Nephron (organoid): ENCODE measurements around the gene ZSWIM6.
A peak's percentile ranks its signal among the peaks of the same experiment; 100 is the strongest.

ENCODE experiments used
- H3K27ac Mint-ChIP-seq, 3 experiments: 2 replicates each; pipeline ENCODE4 v1.8.0; 2020; ENCODE audit warnings: mixed read lengths in 3 of 3, mild to moderate bottlenecking in 2 of 3, moderate library complexity in 1 of 3
- H3K27me3 Mint-ChIP-seq: 2 replicates; pipeline ENCODE4 v1.8.0; 2021; ENCODE audit warnings: low read depth, mild to moderate bottlenecking, moderate library complexity, mixed read lengths
- H3K36me3 Mint-ChIP-seq: 2 replicates; pipeline ENCODE4 v1.8.0; 2020; ENCODE audit warnings: low read depth, mixed read lengths
- H3K4me1 Mint-ChIP-seq: 2 replicates; pipeline ENCODE4 v1.8.0; 2020; ENCODE audit warnings: mixed read lengths
- H3K4me3 Mint-ChIP-seq, 3 experiments: 2 replicates each; pipeline ENCODE4 v1.8.0; 2020; ENCODE audit warnings: mild to moderate bottlenecking in 3 of 3, mixed read lengths in 3 of 3, moderate library complexity in 2 of 3
- H3K9me3 Mint-ChIP-seq: 2 replicates; pipeline ENCODE4 v1.8.0; 2020; ENCODE audit warnings: mixed read lengths
- CTCF ChIP-seq, 3 experiments: fragments of 200-600 bp; sonication (generic); IDR thresholded peaks; one replicate each; pipeline ENCODE4 v1.5.0; 2021; ENCODE audit warnings: antibody characterized with exemption in 3 of 3; ENCODE audit not compliant: unreplicated experiment in 3 of 3

The ZSWIM6 gene

GRCh38 chr5:61332358-61332749, 296 bp downstream of the ZSWIM6 start:
- H3K36me3 Mint-ChIP-seq, result peaks cover 14% of the 10 kb centered on the region
- peaks cover 5% of the 10 kb centered on the region for H3K27me3 Mint-ChIP-seq

GRCh38 chr5:61332851-61333320, 828 bp downstream of the ZSWIM6 start:
- no peak for TF ChIP-seq CTCF (IDR thresholded peaks at IDR 0.05; ENCODE audit: unreplicated experiment in 3 of 3)
- peaks cover 49% of the 10 kb centered on the region for H3K4me1 Mint-ChIP-seq
- H3K9me3 Mint-ChIP-seq, result no peaks in the 10 kb centered on the region
- H3K36me3 Mint-ChIP-seq, result peaks cover 19% of the 10 kb centered on the region
- H3K27me3 Mint-ChIP-seq, result peaks cover 5% of the 10 kb centered on the region
- peak overlapping the region; percentile 84 to 98 (median 92) for H3K4me3 Mint-ChIP-seq
- peak overlapping the region in 1 of 3 experiments; percentile 94 for H3K27ac Mint-ChIP-seq

More at GRCh38 chr5:61332358-61332749, 296 bp downstream of the ZSWIM6 start:
- H3K9me3 Mint-ChIP-seq, result no peaks in the 10 kb centered on the region
- H3K4me1 Mint-ChIP-seq, result peaks cover 44% of the 10 kb centered on the region
- H3K4me3 Mint-ChIP-seq, result peak overlapping the region; percentile 96 to 97 (median 96)
- TF ChIP-seq CTCF (IDR thresholded peaks at IDR 0.05; ENCODE audit: unreplicated experiment in 3 of 3), result no peak
- peak overlapping the region; percentile 93 to 99 (median 97) for H3K27ac Mint-ChIP-seq

- peak overlapping the region; percentile 84 to 98 (median 92) for H3K4me3 Mint-ChIP-seq
- peaks cover 19% of the 10 kb centered on the region for H3K36me3 Mint-ChIP-seq
- peaks cover 5% of the 10 kb centered on the region for H3K27me3 Mint-ChIP-seq
- H3K9me3 Mint-ChIP-seq, result no peaks in the 10 kb centered on the region
- no peak for TF ChIP-seq CTCF (IDR thresholded peaks at IDR 0.05; ENCODE audit: unreplicated experiment in 3 of 3)
- peak overlapping the region; percentile 86 to 95 (median 94) for H3K27ac Mint-ChIP-seq
- peaks cover 52% of the 10 kb centered on the region for H3K4me1 Mint-ChIP-seq
Observed at GRCh38 chr5:61333321-61333953, 1.4 kb downstream of the ZSWIM6 start.

- peak overlapping the region; percentile 84 to 98 (median 92) for H3K4me3 Mint-ChIP-seq
- TF ChIP-seq CTCF (IDR thresholded peaks at IDR 0.05; ENCODE audit: unreplicated experiment in 3 of 3), result no peak
- H3K27me3 Mint-ChIP-seq, result peaks cover under 1% of the 10 kb centered on the region
- peaks cover 19% of the 10 kb centered on the region for H3K36me3 Mint-ChIP-seq
- peaks cover 50% of the 10 kb centered on the region for H3K4me1 Mint-ChIP-seq
- peak overlapping the region; percentile 86 to 95 (median 94) for H3K27ac Mint-ChIP-seq
- H3K9me3 Mint-ChIP-seq, result no peaks in the 10 kb centered on the region
Observed at GRCh38 chr5:61333954-61334867, 2.2 kb downstream of the ZSWIM6 start.

- H3K27me3 Mint-ChIP-seq, result no peaks in the 10 kb centered on the region
- H3K4me1 Mint-ChIP-seq, result peaks cover 47% of the 10 kb centered on the region
- peaks cover 19% of the 10 kb centered on the region for H3K36me3 Mint-ChIP-seq
- H3K27ac Mint-ChIP-seq, result peak overlapping the region; percentile 86 to 95 (median 94)
- peak overlapping the region; percentile 84 to 98 (median 92) for H3K4me3 Mint-ChIP-seq
- H3K9me3 Mint-ChIP-seq, result no peaks in the 10 kb centered on the region
- no peak for TF ChIP-seq CTCF (IDR thresholded peaks at IDR 0.05; ENCODE audit: unreplicated experiment in 3 of 3)
Observed at GRCh38 chr5:61334868-61335615, 3.0 kb downstream of the ZSWIM6 start.
